Measurements from ENCODE around the gene CDIP1.

CDIP1 gene

DNA sequence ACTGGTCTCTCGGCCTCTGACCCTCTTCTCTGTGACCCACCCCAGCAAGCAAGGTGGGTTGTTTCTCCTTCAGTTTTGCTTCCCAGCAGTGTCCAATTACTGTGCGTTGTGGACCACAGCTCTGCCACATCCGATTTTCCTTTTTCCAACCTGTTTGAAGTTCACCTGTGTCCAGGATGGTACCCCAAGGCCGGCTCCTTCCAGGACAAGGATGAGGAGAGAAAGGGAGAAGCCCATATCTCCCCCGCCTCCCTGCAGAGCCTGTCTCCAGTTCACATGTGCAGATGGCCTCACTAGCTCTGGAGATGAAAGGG is 77.7 kb downstream of the CDIP1 start:
- no peak for TF ChIP-seq CTCF (conservative IDR thresholded peaks at IDR 0.05; ENCODE audit: low read length)
- no peak for DNase-seq (ENCODE audit: low read depth)
- H3K4me3 ChIP-seq (ENCODE audit: low read length), result no peak overlapping the region

Measured in AG10803 (cell line).